ENCODE results near the gene CDCA7. TPM values are rescaled to one million over a fixed set of nuclear protein-coding genes. Genes with fewer than 3 reads are reported as not detected.

CDCA7 gene
- total and polyA plus RNA-seq, 2 of the 13 experiments (the other 11 are each of a cell fraction or from before 2014, with no cell fraction given), result 46.2 to 57.8 TPM

- peak; percentile 73 for DNase-seq (ENCODE audit: low spot score)
- intact Hi-C loops (cut with micrococcal nuclease; ENCODE audit: unreplicated experiment), result loop anchor here (1.0 to 10.0 kb wide), 3 partner anchors 25 to 281 kb away; partner anchors contain the start of gene MAP3K20
- peaks cover 47% of the 10 kb centered on the region for H3K79me2 ChIP-seq (ENCODE audit: insufficient read depth, low read length)
- H3K36me3 ChIP-seq (replicated peaks in 1 of 2; ENCODE audit: control insufficient read depth in 1 of 2, insufficient read depth in 2 of 2, low read length in 2 of 2), result peaks cover 6 to 26% of the 10 kb centered on the region in 2 experiments
- POLR2A ChIA-PET, result no interaction called here
- peaks cover 12% of the 10 kb centered on the region; the same call in 1 of the 2 replicates for H4K20me1 ChIP-seq (ENCODE audit: insufficient read depth, low read length)
- BruUV-seq (replicated peaks), result TSS peak; percentile 58
- in situ Hi-C loops (cut with HindIII; ENCODE audit: extremely low pct_ligation_motif_present, low pct_unique_long_range_greater_than_20kb), result no loop called here
- FAIRE-seq, result peak; percentile 56
- 26% methylated on average over 16 of the region's 16 CpGs for WGBS (ENCODE audit: low lambda C conversion rate)
- CTCF ChIA-PET (ENCODE audit: low intra/inter-chr PET ratio, low total read pairs), result no interaction called here
- no peak; the same call in 2 of the 3 replicates for ATAC-seq
- H3K27ac ChIP-seq (ENCODE audit: extremely low read length, insufficient read depth, low read length), result peak overlapping the region; percentile 86
- peak overlapping the region; percentile 96 for H3K4me2 ChIP-seq (ENCODE audit: low read depth, low read length)
- peak overlapping the region; percentile 15 for H2AFZ ChIP-seq (ENCODE audit: low read length)
- H3K27me3 ChIP-seq (ENCODE audit: control insufficient read depth in 1 of 2, insufficient read depth in 2 of 2, low read length in 2 of 2), result no peaks in the 10 kb centered on the region
- H3K4me1 ChIP-seq (ENCODE audit: insufficient read depth, low read length), result peaks cover 37% of the 10 kb centered on the region
- H3K9ac ChIP-seq (ENCODE audit: insufficient read depth, low read depth, low read length), result peak overlapping the region; percentile 87
- peak overlapping the region; percentile 75 to 90 (median 89) for H3K4me3 ChIP-seq (replicated peaks in 1 of 3; ENCODE audit: insufficient read depth in 1 of 3, low read depth in 2 of 3, low read length in 3 of 3)
- H3K9me3 ChIP-seq (ENCODE audit: low read length), result no peaks in the 10 kb centered on the region
- TF ChIP-seq REST (IDR thresholded peaks at IDR 0.05; ENCODE audit: borderline replicate concordance in 1 of 2, low read depth in 1 of 2, low read length in 2 of 2) (no peak), REPIN1 (CRISPR knock-in tag; IDR thresholded peaks at IDR 0.05; ENCODE audit: borderline replicate concordance, low read depth) (no peak), ZNF644 (CRISPR knock-in tag; IDR thresholded peaks at IDR 0.05; ENCODE audit: low read depth) (0 out of 2 replicates have a peak, but pooled peaks have one; percentile 46), ZNF781 (CRISPR knock-in tag; IDR thresholded peaks at IDR 0.05; ENCODE audit: borderline replicate concordance, not compliant biosample characterization) (no peak), ZNF263 (CRISPR knock-in tag; IDR thresholded peaks at IDR 0.05) (no peak), MLLT10 (CRISPR knock-in tag; IDR thresholded peaks at IDR 0.05) (no peak), ZNF318 (CRISPR knock-in tag; IDR thresholded peaks at IDR 0.05) (no peak), ZNF335 (CRISPR knock-in tag; IDR thresholded peaks at IDR 0.05) (0 out of 2 replicates have a peak, but pooled peaks have one; percentile 10), KLF13 (CRISPR knock-in tag; IDR thresholded peaks at IDR 0.05) (no peak), MTF1 (CRISPR knock-in tag; IDR thresholded peaks at IDR 0.05) (no peak), ZNF788 (CRISPR knock-in tag; IDR thresholded peaks at IDR 0.05; ENCODE audit: borderline replicate concordance) (no peak), ESRRA (CRISPR knock-in tag; IDR thresholded peaks at IDR 0.05; ENCODE audit: low read depth) (no peak)
Observed at GRCh38 chr2:173355866-173356508, 1.3 kb downstream of the CDCA7 start.

Data from HepG2 (cell line).